LNCaP clone FGC (cell line): Measurements from ENCODE around the gene DNAJC15.

Experiments used
- DNase-seq: peaks from one replicate; pipeline ENCODE4 v3.0.0-alpha.2; 2011; ENCODE audit warnings: low read depth
- H3K4me3 ChIP-seq: 2 replicates; pipeline ENCODE4 v1.5.1; 2011; ENCODE audit warnings: mild to moderate bottlenecking, low read depth, low read length, control low read depth
- TF ChIP-seq, protein P1 (sequence below): IDR thresholded peaks from 2 replicates; pipeline ENCODE4 v1.5.1; 2012; ENCODE audit warnings: mild to moderate bottlenecking; ENCODE audit not compliant: control insufficient read depth, insufficient read depth; ENCODE audit errors: extremely low read depth

The DNAJC15 gene

DNA sequence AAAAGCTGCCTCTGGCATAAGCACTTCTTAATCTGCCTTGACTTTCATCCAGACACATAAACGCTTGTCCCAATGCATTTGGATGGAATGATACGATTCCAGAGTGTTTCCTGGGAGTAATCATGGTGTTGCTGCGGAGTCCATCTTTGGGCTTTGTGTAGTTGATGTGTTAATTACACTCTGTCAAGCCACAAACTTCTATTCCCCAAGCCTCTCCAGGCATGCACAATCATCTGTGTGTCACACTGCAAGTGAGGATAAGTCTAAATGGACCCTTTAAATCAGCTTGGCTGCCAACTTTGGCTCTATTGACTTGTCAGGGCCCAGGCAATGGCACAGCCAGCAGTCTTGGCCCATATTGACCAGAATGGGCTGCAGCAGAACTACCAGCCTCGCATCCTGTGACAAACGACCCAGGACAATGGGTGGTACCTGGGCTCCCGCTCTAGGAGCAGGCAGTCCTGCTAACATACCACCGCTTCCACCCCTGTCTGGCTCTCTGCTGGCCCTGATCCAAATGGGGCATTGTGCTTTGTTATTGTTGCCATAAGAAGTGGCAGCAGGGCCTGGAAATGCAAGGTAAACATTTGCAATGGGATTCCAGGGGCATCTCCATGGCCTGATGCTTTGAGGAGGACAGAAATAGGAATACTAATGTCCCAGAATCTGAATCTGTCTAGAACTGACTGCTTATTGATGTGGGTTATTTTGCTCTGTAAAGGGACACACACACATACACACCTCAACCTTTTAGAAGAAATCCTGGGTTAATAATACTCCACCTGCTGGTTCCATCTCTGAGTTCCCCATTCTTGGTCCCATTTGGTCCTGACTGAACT lies 127.2 kb downstream of the DNAJC15 start:
- TF ChIP-seq, protein P1, sequence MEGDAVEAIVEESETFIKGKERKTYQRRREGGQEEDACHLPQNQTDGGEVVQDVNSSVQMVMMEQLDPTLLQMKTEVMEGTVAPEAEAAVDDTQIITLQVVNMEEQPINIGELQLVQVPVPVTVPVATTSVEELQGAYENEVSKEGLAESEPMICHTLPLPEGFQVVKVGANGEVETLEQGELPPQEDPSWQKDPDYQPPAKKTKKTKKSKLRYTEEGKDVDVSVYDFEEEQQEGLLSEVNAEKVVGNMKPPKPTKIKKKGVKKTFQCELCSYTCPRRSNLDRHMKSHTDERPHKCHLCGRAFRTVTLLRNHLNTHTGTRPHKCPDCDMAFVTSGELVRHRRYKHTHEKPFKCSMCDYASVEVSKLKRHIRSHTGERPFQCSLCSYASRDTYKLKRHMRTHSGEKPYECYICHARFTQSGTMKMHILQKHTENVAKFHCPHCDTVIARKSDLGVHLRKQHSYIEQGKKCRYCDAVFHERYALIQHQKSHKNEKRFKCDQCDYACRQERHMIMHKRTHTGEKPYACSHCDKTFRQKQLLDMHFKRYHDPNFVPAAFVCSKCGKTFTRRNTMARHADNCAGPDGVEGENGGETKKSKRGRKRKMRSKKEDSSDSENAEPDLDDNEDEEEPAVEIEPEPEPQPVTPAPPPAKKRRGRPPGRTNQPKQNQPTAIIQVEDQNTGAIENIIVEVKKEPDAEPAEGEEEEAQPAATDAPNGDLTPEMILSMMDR: no peak
- H3K4me3 ChIP-seq: no peak overlapping the region
- DNase-seq: no peak

DNA sequence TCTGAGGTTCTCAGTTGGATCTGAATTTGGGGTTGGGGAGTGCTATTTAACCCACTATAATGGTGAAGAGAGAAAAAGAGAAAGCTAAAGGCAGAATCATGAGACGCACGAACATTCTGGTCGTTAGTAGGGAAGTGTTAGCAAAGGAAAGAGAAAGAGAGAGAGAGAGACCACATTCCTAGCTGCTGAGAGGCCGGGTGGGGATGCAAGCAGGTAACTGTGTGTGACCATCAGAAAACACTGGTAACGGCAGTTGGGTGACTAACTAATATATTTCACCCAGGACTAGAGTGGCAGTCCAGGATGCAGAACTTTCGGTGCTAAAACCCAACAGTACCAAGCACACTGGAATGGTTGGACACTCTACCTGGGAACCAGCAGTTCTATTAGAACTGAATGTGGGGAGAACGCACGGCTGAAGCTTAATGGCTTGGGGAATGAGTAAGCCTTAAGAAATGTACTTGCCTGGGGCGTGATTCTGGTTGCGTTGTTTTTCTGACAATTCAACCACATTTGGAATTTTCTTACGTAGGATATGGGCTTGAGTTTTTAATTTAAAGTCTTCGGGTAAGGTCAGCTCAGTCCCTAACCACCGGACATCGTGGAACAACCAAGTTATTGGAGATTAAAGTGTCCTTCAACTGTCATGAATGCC lies 130.2 kb downstream of the DNAJC15 start:
- no peak for DNase-seq
- TF ChIP-seq, protein P1: no peak
- H3K4me3 ChIP-seq: no peak overlapping the region

DNA sequence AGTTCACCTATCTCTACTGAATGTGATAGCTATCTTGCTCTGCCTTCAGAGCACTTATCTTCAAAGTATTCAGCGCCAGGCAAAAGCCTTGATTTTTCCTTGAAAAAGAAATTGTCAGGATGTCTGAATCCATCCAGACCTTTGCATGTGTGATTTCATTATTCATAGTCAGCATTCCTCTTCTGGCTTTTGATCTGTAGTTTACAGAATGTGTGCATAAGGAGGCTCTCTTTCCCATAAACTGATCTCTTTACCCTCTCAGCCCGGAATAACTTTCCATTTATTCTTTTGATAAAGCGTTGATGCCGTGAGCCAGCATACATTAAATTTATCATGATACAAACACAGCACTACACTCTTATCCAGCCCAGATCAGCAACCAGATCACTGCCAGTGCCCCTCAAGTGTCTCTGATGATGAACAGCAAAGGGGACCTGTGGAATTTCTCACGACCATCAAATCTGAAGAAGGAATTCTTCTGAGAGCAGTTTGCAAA lies 130.8 kb downstream of the DNAJC15 start:
- no peak overlapping the region for H3K4me3 ChIP-seq
- DNase-seq: no peak
- TF ChIP-seq, protein P1: peak; percentile 15; the same call in 1 of the 2 replicates

DNA sequence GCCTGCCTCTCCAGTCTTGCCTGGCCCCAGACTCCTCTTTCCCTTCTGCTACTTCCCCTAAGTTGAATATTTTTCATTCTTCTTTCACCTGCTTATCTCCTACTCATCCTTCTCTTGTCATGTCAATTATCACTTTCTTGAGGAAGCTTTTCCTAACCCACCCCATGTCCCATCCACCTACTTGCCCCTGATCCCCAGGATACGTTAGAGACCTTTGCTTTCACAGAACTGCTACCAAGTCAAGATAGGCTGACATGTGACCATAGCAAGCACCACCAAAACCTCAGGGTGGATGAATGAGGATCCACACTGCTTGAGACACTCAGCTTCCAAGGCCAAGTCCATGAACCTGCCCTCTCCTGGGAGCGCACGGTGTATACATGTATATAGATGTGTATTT lies 131.5 kb downstream of the DNAJC15 start:
- TF ChIP-seq, protein P1: no peak
- no peak overlapping the region for H3K4me3 ChIP-seq
- DNase-seq: no peak

DNA sequence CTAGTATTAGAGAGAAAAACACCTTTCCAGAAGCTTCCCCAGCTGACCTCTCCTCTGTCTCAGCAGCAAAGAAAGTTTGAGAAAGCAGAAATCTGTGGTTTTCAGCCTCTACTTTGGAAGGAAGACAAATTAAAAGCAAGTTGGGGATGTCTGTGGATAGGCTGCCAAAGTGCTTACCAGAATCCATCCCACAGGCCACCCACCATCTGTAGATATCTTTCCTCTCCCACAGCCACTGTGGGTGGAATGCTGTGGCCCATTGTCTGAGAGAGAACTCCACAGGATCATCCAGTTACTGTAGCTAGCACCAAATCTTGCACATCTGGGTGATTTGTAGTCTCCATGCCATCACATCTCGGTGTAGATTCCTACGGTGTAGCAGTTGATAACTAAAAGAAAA lies 133.5 kb downstream of the DNAJC15 start:
- no peak for DNase-seq
- no peak overlapping the region for H3K4me3 ChIP-seq
- TF ChIP-seq, protein P1: no peak

DNA sequence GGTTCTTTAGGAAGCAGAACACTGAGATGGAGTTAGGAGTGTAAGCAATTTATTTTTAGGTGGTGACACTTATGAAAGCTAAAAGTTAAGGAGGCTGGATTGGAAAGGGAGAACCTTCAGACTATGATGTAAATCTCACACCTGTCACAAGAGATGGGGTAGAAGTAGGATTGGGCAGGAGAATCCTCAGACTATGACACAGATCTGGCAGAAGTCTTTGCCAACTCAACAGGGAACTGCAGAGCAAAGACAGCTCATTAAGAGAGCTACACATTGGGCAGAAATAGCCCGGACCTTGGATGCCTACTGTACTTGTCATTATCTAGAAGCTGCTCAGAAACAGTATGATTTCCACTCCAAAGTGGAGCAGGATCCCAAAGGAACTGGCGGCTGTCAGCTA lies 134.4 kb downstream of the DNAJC15 start:
- DNase-seq: no peak
- TF ChIP-seq, protein P1: no peak
- no peak overlapping the region for H3K4me3 ChIP-seq
